ENCODE measurements around the gene GDPGP1.
"Not testable (repeated sequence)": the region's sequence is repeated elsewhere in the genome, so short reads cannot be mapped to it uniquely, and the experiment has no call there.

The GDPGP1 gene

DNA sequence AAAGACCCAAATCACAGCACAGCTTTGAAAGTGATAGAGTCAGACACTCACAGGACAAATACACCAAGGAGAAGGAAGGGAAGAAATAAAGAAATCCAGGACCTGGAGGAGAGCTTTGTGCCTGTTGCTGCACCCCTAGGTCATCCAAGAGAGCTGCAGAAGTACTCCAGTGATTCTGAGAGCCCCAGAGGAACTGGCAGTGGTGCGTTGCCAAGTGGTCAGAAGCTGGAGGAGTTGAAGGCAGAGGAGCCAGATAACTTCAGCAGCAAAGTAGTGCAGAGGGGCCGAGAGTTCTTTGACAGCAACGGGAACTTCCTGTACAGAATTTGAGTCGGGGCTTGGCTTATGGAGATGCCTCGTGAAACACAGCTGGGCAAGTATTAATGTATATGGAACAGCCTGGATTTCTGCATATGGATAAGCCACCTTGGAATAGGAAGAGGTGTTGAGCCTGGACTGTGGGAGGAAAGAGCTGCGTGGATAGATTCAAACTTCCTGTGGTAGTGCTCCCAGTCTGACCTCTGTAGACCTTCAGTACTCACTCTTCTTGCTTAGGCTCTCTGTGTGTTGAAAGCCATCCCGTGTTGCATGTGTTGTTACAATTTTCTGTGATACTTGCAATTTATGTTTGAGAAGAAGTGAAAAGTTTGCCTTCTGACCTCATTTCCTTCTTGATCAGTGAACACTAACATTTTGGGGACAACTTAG lies 37.6 kb downstream of the GDPGP1 start:
- Histone ChIP-seq H3K4ac (ENCODE audit: low read length) (no peak overlapping the region), H3K4me1 (ENCODE audit: control insufficient read depth in 2 of 2, insufficient read depth in 1 of 2, low read depth in 1 of 2, low read length in 2 of 2) (peaks cover 4 to 6% of the 10 kb centered on the region in 2 donors), H3K14ac (ENCODE audit: low read length) (no peak overlapping the region), H2BK15ac (ENCODE audit: low read length) (no peak overlapping the region), H2BK120ac (ENCODE audit: low read depth, low read length) (no peak overlapping the region), H2AK5ac (ENCODE audit: low read depth, low read length) (no peak overlapping the region), H3K27me3 (ENCODE audit: control insufficient read depth in 3 of 3, insufficient read depth in 3 of 3, low read depth in 1 of 3, low read length in 3 of 3) (no peaks in the 10 kb centered on the region), H3K18ac (ENCODE audit: low read length) (no peak overlapping the region), H3K23ac (ENCODE audit: low read depth, low read length, poor library complexity) (no peak overlapping the region), H3K27ac (replicated peaks; ENCODE audit: low read length) (no peak overlapping the region), H3K4me2 (ENCODE audit: insufficient read depth, low read length, poor library complexity, severe bottlenecking) (no peak overlapping the region), H2AFZ (ENCODE audit: low read length) (no peak overlapping the region), H3K4me3 (ENCODE audit: low read length in 2 of 2) (no peak overlapping the region), H4K91ac (ENCODE audit: low read depth, low read length, poor library complexity) (no peak overlapping the region), H3K79me1 (ENCODE audit: low read depth, low read length) (peaks cover 6% of the 10 kb centered on the region), H3K9ac (ENCODE audit: low read depth, low read length, poor library complexity) (no peak overlapping the region), H3K9me3 (replicated peaks in 1 of 2; ENCODE audit: control insufficient read depth in 2 of 2, insufficient read depth in 1 of 2, low read depth in 1 of 2, low read length in 2 of 2) (no peaks in the 10 kb centered on the region), H3K36me3 (replicated peaks in 1 of 2; ENCODE audit: control insufficient read depth in 2 of 2, insufficient read depth in 2 of 2, low read length in 2 of 2) (peaks cover 27 to 87% of the 10 kb centered on the region in 2 donors), H2BK12ac (ENCODE audit: low read length) (no peak overlapping the region), H2BK5ac (ENCODE audit: low read length) (no peak overlapping the region), H4K8ac (ENCODE audit: low read depth, low read length) (no peak overlapping the region)
- WGBS, 2 donors (ENCODE audit: extremely low coverage in 2 of 2, insufficient read length in 2 of 2, insufficient replicate concordance in 1 of 2): no CpG with 5 or more reads among the region's 7 CpGs
- DNase-seq (ENCODE audit: low spot score): no peak

- H3K9me3 ChIP-seq (replicated peaks in 1 of 2; ENCODE audit: control insufficient read depth in 2 of 2, insufficient read depth in 1 of 2, low read depth in 1 of 2, low read length in 2 of 2); H2AFZ ChIP-seq (ENCODE audit: low read length); H3K79me1 ChIP-seq (ENCODE audit: low read depth, low read length); H2BK15ac ChIP-seq (ENCODE audit: low read length); H3K4me3 ChIP-seq (ENCODE audit: low read length in 2 of 2); H3K4me2 ChIP-seq (ENCODE audit: insufficient read depth, low read length, poor library complexity, severe bottlenecking); H4K8ac ChIP-seq (ENCODE audit: low read depth, low read length); H3K9ac ChIP-seq (ENCODE audit: low read depth, low read length, poor library complexity); H2BK120ac ChIP-seq (ENCODE audit: low read depth, low read length); H2AK5ac ChIP-seq (ENCODE audit: low read depth, low read length); H4K91ac ChIP-seq (ENCODE audit: low read depth, low read length, poor library complexity); H3K4me1 ChIP-seq (ENCODE audit: control insufficient read depth in 2 of 2, insufficient read depth in 1 of 2, low read depth in 1 of 2, low read length in 2 of 2); H3K4ac ChIP-seq (ENCODE audit: low read length); H3K23ac ChIP-seq (ENCODE audit: low read depth, low read length, poor library complexity); H2BK12ac ChIP-seq (ENCODE audit: low read length); DNase-seq (ENCODE audit: low spot score); H2BK5ac ChIP-seq (ENCODE audit: low read length); H3K14ac ChIP-seq (ENCODE audit: low read length); H3K27me3 ChIP-seq (ENCODE audit: control insufficient read depth in 3 of 3, insufficient read depth in 3 of 3, low read depth in 1 of 3, low read length in 3 of 3); H3K18ac ChIP-seq (ENCODE audit: low read length); H3K27ac ChIP-seq (replicated peaks; ENCODE audit: low read length): not testable (repeated sequence)
- H3K36me3 ChIP-seq (replicated peaks in 1 of 2; ENCODE audit: control insufficient read depth in 2 of 2, insufficient read depth in 2 of 2, low read length in 2 of 2): peaks cover 2 to 23% of the 10 kb centered on the region in 2 donors
- WGBS, 2 donors (ENCODE audit: extremely low coverage in 2 of 2, insufficient read length in 2 of 2, insufficient replicate concordance in 1 of 2): no CpG with 5 or more reads among the region's 12 CpGs
Measured at GRCh38 chr15:90278467-90278866, 44.5 kb downstream of the GDPGP1 start.

GRCh38 chr15:90280743-90281142 lies 46.7 kb downstream of the GDPGP1 start:
- not testable (repeated sequence) for H3K23ac ChIP-seq (ENCODE audit: low read depth, low read length, poor library complexity); H3K9me3 ChIP-seq (replicated peaks in 1 of 2; ENCODE audit: control insufficient read depth in 2 of 2, insufficient read depth in 1 of 2, low read depth in 1 of 2, low read length in 2 of 2); H3K14ac ChIP-seq (ENCODE audit: low read length); H2BK15ac ChIP-seq (ENCODE audit: low read length); H3K4me3 ChIP-seq (ENCODE audit: low read length in 2 of 2); H3K4me1 ChIP-seq (ENCODE audit: control insufficient read depth in 2 of 2, insufficient read depth in 1 of 2, low read depth in 1 of 2, low read length in 2 of 2); H2BK5ac ChIP-seq (ENCODE audit: low read length); H2AK5ac ChIP-seq (ENCODE audit: low read depth, low read length); DNase-seq (ENCODE audit: low spot score); H3K18ac ChIP-seq (ENCODE audit: low read length); H3K9ac ChIP-seq (ENCODE audit: low read depth, low read length, poor library complexity); H4K91ac ChIP-seq (ENCODE audit: low read depth, low read length, poor library complexity); H2AFZ ChIP-seq (ENCODE audit: low read length); H3K4ac ChIP-seq (ENCODE audit: low read length); H3K79me1 ChIP-seq (ENCODE audit: low read depth, low read length); H3K27me3 ChIP-seq (ENCODE audit: control insufficient read depth in 3 of 3, insufficient read depth in 3 of 3, low read depth in 1 of 3, low read length in 3 of 3); H4K8ac ChIP-seq (ENCODE audit: low read depth, low read length); H2BK120ac ChIP-seq (ENCODE audit: low read depth, low read length); H3K27ac ChIP-seq (replicated peaks; ENCODE audit: low read length); H3K36me3 ChIP-seq (replicated peaks in 1 of 2; ENCODE audit: control insufficient read depth in 2 of 2, insufficient read depth in 2 of 2, low read length in 2 of 2); H2BK12ac ChIP-seq (ENCODE audit: low read length); H3K4me2 ChIP-seq (ENCODE audit: insufficient read depth, low read length, poor library complexity, severe bottlenecking)
- no CpG with 5 or more reads among the region's 5 CpGs for WGBS, 2 donors (ENCODE audit: extremely low coverage in 2 of 2, insufficient read length in 2 of 2, insufficient replicate concordance in 1 of 2)

GRCh38 chr15:90281637-90282036 lies 47.6 kb downstream of the GDPGP1 start:
- DNase-seq (ENCODE audit: low spot score); H3K4me1 ChIP-seq (ENCODE audit: control insufficient read depth in 2 of 2, insufficient read depth in 1 of 2, low read depth in 1 of 2, low read length in 2 of 2); H2BK12ac ChIP-seq (ENCODE audit: low read length); H4K91ac ChIP-seq (ENCODE audit: low read depth, low read length, poor library complexity); H2BK5ac ChIP-seq (ENCODE audit: low read length); H3K27me3 ChIP-seq (ENCODE audit: control insufficient read depth in 3 of 3, insufficient read depth in 3 of 3, low read depth in 1 of 3, low read length in 3 of 3); H3K18ac ChIP-seq (ENCODE audit: low read length); H3K4me2 ChIP-seq (ENCODE audit: insufficient read depth, low read length, poor library complexity, severe bottlenecking); H3K79me1 ChIP-seq (ENCODE audit: low read depth, low read length); H3K9me3 ChIP-seq (replicated peaks in 1 of 2; ENCODE audit: control insufficient read depth in 2 of 2, insufficient read depth in 1 of 2, low read depth in 1 of 2, low read length in 2 of 2); H3K4me3 ChIP-seq (ENCODE audit: low read length in 2 of 2); H2AK5ac ChIP-seq (ENCODE audit: low read depth, low read length); H3K27ac ChIP-seq (replicated peaks; ENCODE audit: low read length); H2BK15ac ChIP-seq (ENCODE audit: low read length); H3K14ac ChIP-seq (ENCODE audit: low read length); H2BK120ac ChIP-seq (ENCODE audit: low read depth, low read length); H3K4ac ChIP-seq (ENCODE audit: low read length); H4K8ac ChIP-seq (ENCODE audit: low read depth, low read length); H2AFZ ChIP-seq (ENCODE audit: low read length); H3K9ac ChIP-seq (ENCODE audit: low read depth, low read length, poor library complexity); H3K23ac ChIP-seq (ENCODE audit: low read depth, low read length, poor library complexity); H3K36me3 ChIP-seq (replicated peaks in 1 of 2; ENCODE audit: control insufficient read depth in 2 of 2, insufficient read depth in 2 of 2, low read length in 2 of 2): not testable (repeated sequence)
- no CpG with 5 or more reads among the region's 6 CpGs for WGBS, 2 donors (ENCODE audit: extremely low coverage in 2 of 2, insufficient read length in 2 of 2, insufficient replicate concordance in 1 of 2)

Data from neuronal stem cell (in vitro differentiated cells).